ENCODE data around the gene PLCL2.

The PLCL2 gene

GRCh38 chr3:17050071-17050470, 165.3 kb downstream of the PLCL2 start:
- Histone ChIP-seq H3K27ac (no peak overlapping the region), H3K4me3 (no peak overlapping the region)
- no peak for TF ChIP-seq CTCF (IDR thresholded peaks at IDR 0.05)
- no peak for DNase-seq (ENCODE audit: low spot score)

- H3K27ac ChIP-seq: no peak overlapping the region
- no peak overlapping the region for H3K4me3 ChIP-seq
- no peak for DNase-seq (ENCODE audit: low spot score)
- TF ChIP-seq CTCF (IDR thresholded peaks at IDR 0.05): no peak
Measured at GRCh38 chr3:17050506-17050905, 165.8 kb downstream of the PLCL2 start.

GRCh38 chr3:17052363-17052762, 167.6 kb downstream of the PLCL2 start:
- no peak for DNase-seq (ENCODE audit: low spot score)
- H3K4me3 ChIP-seq: no peak overlapping the region
- TF ChIP-seq CTCF (IDR thresholded peaks at IDR 0.05): no peak
- H3K27ac ChIP-seq: no peak overlapping the region

- Histone ChIP-seq H3K27ac (no peak overlapping the region), H3K4me3 (no peak overlapping the region)
- no peak for TF ChIP-seq CTCF (IDR thresholded peaks at IDR 0.05)
- DNase-seq (ENCODE audit: low spot score): no peak
Measured at GRCh38 chr3:17054301-17054981, 169.7 kb downstream of the PLCL2 start.

GRCh38 chr3:17054982-17055343, 170.2 kb downstream of the PLCL2 start:
- TF ChIP-seq CTCF (IDR thresholded peaks at IDR 0.05): no peak
- H3K27ac ChIP-seq: no peak overlapping the region
- H3K4me3 ChIP-seq: no peak overlapping the region

GRCh38 chr3:17055374-17056276, 170.9 kb downstream of the PLCL2 start:
- no peak for DNase-seq (ENCODE audit: low spot score)
- Histone ChIP-seq H3K27ac (no peak overlapping the region), H3K4me3 (no peak overlapping the region)
- no peak for TF ChIP-seq CTCF (IDR thresholded peaks at IDR 0.05)

More at GRCh38 chr3:17054982-17055343, 170.2 kb downstream of the PLCL2 start:
- DNase-seq (ENCODE audit: low spot score): no peak
